Measurements from ENCODE around the gene CD248.

Gene CD248

DNA sequence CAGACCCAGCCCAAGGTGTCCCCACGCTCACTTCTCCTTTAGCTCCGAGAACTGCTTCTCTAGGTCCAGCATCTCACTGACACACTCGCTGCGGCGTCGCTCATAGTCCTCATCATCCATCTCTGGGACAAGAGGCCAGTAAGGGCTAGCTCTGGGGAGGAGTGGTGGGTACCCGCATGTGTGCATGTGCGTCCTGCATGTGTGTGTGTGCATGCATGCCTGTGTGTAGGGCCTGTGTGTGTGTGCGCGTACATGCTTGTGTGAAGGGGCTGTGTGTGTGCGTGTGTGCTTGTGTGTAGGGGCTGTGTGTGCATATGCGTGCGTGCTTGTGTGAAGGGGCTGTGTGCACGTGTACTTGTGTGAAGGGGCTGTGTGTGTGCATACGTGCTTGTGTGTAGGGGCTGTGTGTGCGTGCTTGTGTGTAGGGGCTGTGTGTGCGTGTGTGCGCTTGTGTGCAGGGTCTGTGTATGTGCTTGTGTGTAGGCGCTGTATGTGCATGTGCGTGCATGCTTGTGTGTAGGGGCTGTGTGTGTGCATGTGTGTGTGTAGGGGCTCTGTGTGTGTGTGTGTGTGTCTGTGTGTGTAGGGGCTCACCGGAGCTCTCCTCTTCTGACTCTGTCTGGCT lies 24.8 kb upstream of the CD248 start:
- no peak for DNase-seq (ENCODE audit: low spot score)

DNA sequence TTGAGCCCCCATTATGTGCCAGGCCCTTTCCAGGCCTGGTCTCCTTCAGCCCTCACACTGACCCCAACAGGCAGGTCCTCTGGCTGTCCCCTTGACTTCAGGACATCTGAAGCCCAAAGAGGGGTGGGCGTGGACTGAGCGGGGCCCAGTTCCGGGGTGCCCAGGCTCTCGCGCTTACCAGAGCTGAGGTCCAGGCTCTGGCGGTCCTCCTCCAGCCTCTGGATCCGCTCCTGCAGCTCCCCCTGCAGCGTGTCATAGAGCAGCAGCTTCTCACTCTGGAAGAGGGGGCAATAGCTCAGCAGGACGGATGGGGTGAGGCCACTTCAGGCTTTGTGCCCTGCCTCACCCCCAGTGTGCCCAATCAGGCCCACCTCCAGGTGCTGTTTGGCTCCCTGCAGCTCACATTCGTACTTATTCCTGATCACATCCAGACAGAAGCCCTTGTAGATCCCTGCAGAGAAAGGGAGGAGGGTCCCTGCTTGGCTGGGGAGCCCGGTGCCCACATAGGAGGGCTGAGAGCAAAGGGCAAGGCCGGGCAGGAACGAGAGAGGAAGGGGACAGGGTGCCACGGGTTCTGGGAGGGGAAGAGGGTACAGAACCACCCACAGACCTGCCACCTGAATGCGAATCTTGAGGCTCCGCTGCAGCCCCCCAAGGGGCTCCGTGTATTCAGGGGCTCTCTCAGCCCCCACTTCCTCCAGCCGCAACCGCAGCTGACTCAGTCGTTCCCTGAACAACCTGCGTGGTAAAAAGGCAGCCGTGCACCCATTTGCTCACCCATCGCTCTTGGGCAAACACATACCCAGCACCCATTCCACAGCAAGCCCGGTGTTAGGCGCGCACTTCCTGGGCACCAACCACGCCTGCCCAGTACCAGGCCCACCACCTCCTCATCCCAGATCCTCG lies 24.0 kb upstream of the CD248 start:
- DNase-seq (ENCODE audit: low spot score), result no peak

DNA sequence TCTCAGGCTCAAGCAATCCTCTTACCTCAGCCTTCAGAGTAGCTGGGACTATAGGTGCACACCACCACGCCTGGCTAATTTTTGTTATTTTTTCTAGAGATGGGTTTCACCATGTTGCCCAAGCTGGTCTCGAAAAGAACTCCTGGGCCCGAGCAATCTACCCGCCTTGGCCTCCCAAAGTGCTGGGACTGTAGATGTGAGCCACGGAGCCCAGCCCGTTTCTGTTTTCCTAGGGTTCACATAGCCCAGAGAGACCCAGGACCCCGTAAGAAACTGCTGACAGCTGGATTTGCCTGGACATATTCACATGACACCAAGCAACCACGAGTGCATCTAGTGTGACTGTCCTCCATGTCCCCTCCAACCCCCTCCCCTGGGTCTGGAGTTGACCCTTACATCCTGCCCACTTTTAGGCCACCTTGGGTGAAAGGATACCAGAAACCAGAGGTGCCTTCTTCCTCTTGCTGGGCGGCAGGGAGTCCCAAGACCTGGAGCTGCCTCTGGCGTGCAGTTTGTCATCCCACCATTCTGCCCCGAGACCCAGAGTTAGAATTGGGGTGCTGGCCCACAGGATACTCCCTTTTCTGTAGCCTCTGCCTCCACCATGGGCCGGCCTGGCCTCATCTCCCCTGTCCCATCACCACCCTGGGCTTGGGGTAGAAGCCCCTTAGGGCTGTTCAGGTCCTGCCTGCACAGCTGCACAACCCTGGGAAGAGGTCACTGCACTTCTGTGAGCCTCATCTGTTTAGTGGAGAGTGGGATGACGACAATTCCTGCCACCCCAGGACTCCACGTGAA lies 23.0 kb upstream of the CD248 start:
- no peak for DNase-seq (ENCODE audit: low spot score)

DNA sequence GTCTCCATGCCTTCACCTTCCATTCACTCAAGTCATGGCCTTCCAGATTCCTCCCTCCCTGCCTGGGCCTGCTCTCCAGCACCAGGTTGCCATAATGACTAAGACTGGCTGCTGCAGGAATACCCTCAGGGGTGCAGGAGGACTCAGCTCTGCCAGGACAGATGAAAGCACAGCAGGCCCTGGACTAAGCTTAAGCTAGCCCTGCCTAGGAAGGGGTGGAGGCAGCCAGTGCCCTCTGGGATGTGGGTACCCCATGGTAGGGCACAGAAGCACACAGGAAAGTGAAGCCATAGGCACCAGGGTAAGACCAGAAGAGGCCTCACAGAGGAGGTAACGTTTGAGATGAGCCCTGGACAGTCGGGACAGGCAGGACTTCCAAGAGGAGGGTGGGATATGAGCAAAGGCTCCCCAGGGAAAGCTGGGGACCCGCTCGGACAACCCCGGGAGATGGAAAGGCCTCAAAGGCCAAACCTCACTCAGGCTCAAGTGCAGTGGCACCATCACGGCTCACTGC lies 22.4 kb upstream of the CD248 start:
- DNase-seq (ENCODE audit: low spot score), result no peak

DNA sequence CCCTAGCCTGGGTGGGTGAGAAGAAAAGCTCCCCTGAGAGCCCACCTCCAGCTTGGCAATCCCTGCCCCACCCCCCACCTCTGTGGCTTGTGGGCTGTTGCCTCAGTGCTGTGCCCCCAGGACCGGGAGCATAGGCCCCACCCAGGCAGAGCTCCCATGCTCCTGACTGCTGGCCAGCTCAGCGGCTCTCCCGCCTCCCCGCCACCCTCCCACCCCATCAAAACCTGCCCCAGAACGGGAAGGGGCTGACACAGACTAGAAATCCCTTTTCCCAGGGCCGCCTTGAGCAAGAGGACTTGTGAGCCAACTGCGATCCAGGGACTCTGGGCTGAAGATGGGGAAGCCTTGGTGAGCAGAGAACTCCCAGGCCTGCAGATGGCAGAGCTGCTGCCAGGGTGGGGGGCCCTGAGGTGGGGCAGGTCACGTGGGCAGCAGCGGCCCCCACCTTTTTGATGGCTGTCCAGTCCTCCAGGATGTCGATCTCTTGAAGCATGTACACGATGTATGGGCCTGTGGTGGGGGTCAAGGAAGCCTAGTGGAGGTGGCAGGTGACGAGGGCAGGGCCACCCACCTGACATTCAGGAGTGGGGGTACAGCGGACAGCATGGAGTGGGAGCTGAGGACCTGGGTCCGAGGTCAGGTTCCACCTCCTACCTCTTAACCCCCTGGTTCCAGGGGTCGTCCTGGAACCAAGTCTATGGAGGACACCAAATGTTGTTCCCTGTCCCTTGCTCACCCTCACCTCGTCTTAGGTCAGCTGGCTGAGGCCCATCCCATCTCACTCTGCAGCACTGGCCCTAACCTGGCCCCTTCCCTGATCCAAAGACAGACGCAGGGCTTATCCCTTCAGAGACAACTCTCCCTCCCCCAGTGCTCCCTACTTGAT lies 21.7 kb upstream of the CD248 start:
- DNase-seq (ENCODE audit: low spot score), result no peak

DNA sequence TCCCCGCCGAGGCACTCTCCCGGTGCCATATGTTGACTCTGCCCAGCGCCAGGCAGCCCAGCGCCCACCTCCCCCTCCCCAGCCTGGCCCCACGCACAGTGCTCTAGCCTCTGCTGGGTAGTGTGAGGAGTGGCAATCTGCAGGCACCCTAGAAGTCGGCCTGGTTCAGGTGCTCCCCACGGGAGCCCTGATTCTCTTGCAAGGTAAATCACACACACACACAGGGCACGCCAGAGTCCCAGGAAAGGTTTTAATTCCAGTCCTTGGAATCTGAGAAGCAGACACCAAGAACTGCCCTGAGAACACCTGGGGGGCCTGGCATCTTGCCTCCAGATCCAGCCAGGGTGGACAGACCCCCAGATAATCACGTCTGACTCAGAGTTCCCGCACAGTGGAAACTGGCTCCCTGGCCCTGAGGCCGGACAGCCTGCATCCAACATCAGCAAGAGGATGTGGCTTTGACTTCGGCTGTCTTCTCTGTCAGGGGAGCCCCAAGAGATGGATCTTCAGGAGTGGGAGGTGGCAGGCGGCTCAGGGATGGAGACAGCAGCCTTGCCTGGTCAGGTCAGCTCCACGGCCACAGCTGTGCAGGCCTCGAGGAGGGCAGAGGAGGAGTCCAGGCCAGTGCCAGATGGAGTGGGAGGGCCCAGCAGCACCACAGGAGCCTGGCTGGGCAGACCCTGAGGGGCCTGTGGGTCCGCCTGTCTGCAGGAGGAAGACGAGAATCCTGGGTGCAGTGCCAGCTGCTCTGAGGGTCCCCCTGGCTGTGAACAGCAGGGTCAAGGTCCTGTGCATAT lies 20.5 kb upstream of the CD248 start:
- DNase-seq (ENCODE audit: low spot score), result no peak

DNA sequence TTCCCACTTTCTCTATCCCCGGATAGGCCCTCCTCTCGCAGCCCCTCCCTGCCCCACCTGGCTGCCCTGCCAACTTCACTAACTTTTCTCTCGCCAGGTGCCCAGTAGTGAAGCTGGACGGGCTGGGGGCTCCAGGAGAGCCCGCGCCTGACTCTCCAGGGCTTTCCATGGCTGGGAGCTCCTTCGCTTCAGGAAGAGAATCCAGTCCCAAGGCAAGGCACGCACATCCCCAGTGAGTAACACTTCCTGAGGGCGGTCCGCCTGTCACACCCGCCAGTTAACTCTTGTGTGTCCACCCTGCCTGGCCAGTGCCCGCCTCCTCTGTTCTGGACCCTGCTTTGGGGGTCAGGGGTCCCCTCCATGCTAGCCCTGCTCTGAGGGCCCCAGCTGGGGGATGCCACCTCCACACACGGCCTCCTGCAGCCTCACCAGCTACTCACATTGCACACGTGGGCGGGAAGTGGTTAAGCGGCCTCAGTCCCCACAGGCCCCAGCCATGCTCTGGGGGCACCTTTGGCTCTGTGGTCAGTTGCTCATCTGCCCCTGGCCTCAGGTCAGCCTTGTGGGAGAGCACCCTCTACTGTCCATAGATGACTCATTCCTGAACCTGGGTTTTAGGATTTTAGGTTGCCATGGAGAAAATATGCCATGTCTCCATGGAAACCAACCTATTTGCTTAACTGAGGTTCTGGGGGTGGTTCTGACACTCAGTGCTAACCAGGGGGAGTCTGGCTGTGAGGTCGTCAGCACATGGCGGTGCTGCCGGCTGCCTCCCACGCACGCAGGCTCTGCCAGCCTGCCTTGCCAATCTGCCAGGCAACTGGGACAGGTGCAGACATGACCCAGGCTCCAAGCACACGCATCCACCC lies 19.6 kb upstream of the CD248 start, which contains the start of gene RIN1:
RIN1 (minus strand) TSS at position 201 of the 869 bp plus-strand sequence; CDS start at position 169, 32 bp downstream.
- DNase-seq (ENCODE audit: low spot score), result peak; percentile 94

DNA sequence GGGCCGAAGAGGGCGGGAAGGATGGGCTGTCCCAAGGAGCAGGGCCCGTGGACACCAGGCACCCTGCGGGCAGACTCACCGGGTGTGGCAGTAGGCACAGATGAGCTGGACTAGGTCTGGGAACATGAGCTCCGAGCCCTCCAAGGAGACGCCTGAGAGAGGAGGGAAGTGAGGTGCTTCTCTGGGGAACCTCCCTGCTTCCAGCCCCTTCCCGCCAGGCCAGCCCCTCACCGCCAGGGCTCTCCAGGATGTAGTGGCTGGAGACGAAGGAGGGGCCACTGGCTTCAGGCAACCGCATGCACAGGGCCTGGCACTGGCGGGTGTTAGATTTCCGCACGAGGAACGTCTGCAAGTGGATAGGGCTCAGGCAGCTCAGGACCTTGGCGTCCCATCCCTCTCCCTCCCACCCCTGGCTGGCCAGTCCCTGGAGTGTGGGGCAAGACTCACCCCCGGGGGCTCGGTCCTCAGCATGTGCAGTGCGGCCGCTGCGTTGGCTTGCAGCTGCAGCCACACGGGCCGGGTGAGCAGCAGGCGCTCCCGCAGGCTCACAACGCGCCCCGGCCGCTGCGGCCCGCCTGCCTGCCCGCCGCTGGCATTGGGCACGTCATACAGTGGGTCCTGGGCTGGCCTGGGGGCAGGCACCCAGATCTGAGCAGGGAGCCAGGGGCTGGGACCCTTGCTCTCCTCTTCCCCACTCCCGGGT lies 18.8 kb upstream of the CD248 start:
- DNase-seq (ENCODE audit: low spot score), result peak; percentile 68

DNA sequence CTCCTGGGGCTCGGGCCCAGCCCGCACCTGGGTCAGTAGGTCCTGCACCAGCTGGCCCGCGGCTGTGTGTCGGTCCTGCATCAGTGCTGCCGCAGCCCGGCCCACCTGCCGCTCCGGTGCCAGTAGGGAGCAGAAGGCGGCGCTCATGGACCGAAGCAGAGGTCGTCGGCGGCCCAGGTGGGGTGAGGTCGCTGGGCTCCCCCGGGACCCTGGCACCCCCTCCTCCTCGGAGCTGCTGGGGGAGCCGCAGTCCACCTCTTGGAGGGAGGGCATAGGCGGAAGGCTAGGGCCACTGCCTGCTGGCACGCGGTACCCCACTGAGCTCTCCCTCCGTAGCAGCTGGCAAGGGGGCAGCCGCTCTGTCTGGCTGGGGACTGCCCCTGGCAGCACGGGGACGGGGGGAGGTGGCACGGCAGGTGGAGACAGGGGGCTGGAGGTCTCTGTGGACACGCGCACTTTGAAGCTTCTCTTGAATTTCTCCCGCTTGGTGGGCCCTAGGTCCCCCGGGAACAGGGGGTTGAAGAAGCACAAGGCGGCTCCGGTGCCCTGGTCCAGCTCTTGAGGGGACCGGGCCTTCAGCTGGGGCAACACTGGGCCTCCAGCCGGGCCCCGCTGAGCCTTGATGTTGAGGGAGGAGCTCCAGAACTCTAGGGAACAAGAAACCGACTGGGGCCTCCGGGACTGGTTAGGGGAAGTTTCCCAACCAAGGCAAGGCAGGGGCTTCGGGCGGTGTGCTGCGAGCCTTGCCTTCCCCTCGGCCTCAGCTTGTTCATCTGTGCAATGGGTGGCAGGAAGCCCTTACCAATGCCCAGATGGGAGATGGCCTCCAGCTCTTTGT lies 18.0 kb upstream of the CD248 start:
- DNase-seq (ENCODE audit: low spot score), result no peak

DNA sequence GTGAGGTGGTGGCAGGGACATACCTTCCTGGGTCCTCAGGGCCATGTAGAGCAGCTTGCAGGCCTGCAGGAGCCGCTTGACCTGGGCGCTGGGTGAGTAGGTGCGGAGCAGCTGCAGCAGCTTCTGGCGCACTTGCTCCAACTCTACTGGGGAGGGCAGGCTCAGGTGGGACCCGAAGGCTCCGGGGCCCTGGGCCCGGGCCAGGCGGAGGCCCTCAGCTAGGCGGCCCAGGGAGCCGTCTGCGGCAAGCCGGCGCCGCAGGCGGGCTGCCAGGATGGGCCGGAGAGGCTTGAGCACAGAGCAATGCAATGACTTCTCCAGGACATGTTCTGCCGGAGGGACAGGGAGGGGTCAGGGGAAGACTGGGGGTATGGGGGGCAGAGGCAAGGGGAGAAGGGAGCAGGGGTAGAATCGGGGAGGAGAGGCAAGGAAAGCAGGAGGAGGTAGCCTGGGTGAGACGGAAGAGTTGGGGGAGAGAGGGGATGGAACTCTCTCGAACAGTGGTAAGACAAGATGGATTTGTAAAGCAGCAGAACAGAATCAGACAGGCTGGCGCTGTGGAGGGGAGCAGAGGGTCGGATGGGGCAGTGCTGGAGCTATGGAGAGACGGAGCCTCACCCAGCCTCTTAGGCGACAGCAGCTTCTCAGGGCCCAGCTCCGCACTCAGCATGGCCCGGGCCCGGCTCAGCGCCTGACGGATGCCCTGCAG lies 17.2 kb upstream of the CD248 start:
- no peak for DNase-seq (ENCODE audit: low spot score)

DNA sequence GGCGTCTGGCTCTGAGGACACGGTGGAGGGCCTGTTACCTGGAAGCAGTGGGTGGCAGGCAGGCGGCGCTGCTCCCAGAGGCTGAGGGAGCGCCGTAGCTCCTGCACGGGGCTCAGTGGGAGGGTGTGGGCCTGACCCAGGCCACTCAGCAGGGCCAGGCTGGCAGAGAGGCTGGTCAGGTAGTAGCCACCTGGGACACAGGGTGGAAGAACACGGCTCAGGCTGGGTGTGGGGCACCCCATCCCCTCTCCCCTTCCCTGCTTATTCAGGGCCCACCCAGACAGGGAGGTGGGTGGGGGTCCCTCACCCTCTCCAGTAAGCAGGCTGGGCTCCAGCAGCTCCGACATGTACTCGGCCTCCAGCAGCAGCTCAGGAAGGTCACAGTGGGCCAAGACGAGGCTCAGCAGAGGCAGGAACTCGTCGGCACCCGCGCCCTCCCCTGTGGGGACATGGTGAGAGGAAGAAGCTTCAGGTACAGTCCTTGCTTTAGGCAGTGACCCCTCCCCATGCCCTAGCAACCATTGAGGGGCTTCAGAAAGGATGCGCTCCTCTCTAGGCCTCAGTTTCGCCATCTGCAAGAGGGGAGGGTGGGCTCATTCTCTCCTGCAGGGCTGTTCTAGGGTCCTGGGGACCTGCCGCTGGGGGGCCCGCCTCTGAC lies 16.5 kb upstream of the CD248 start:
- no peak for DNase-seq (ENCODE audit: low spot score)

DNA sequence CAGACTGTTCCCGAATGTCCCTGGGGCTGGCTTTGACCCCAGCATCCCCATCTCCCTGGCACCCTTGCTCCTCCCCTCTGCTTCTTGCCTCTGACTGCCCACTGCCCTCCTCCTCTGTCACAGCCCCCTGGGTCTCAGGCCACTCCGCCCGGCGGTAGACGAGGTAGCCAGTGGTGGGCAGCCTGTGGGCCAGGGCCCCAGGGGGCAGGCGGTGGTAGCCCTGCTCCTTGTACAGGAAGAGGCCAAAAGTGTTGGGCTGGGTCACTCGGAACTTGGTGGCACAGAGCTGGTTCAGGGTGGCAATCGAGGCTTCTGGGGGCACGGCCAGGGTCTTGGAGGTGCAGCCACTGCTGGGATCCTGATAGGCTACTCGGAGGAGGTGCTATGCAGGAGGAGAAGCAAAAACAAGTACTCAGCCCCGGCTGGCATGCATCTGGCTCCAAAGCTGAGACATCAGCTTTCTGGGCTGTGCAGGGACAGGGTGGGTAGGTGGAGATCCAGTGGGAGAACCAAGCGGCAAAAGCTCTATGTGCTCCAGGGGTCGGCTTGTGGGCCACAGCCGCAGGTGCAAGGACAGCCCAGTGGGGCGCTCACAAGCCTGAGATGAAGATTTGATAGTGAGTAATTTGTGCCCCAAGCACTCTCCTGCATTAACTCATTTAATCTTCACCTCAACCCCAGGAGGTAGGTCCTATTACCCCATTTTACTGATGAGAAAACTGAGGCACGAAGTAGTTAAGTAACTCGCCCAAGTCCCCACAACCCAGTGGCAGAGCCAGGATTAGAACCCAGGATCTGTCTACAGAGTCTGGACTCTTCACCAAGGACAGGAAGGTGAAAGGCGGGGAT lies 15.8 kb upstream of the CD248 start:
- no peak for DNase-seq (ENCODE audit: low spot score)

DNA sequence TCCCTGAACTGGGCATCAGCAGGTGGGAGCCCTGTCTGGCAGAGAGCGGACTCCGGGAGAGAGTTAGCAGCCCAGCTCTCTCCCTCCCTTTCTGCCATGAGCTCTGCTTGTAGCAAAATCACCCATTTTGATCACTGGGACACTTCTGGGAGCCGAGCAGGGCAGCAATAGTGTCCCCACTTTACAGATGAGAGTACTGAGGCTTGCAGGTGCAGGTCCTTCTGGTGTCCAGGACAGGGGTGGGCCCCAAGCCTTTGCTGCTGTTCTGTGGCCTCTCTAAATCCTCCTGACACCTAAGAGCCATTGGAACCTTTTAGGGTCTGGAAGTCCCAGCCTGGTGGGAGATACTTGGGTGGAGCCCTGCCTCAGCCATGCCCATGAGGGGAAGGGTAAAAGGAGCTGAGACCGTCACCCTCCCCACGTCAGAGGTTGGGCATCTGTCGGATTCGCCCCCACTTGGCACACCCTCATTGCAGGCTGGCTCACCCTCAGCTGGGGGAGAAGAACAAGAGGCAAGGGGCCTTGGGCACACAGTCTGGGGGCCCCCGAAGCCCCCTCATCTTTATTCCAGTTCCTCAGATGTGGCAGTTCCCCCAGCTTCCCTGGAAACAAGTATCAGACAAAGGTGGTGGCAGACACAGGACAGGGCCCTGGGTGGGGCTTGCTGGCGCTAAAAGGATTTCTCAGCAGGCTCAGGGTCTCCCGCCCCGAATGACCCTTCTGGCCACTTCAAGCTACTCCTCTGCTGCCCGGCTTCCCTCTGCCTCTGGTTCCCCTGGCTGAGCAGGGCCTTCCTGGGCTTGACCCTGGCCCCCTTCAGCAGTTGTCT lies 14.9 kb upstream of the CD248 start:
- DNase-seq (ENCODE audit: low spot score), result no peak

DNA sequence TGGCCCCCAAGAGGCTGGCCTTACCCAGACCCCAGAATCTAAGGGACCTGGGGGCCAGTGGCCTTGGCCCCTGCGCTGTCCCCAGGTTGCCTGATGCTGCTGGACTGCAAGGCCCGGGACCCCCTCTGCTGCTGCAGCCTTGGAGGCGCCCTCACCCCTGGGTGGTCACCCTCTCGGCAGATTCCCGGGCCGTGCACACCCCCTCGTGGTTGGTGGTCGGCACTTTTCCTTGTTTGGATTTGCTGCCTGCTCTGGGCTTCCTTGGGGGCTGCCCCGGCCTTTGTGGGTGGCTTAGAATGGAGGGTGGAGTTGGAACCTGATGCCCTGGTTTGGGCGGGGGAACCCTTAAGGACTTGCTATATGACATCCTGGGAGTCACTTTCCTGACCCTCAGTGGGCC lies 14.1 kb upstream of the CD248 start:
- no peak for DNase-seq (ENCODE audit: low spot score)

DNA sequence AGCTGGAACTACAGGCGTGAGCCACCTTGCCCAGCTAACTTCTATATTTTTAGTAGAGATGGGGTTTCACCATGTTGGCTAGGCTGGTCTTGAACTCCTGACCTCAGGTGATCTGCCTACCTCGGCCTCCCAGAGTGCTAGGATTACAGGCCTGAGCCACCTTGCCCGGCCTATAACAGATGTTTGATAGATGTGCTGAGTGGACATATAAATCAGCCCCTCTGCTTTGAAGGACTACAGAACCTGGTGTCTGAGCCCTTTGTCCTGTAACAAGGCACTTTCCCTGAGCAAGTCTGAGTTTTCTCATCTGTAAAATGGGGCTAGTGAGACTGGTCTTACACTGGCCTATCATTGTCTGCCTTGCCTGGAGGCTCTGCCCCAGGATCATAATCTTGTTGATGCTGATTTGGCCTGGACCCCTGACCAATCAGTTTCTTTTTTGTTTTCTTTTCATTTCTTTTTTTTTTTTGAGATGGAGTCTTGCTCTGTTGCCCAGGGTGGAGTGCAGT lies 12.4 kb upstream of the CD248 start:
- no peak for DNase-seq (ENCODE audit: low spot score)
